GM12873 (cell line): ENCODE data around the gene CSMD2.

Experiments used
- CTCF ChIP-seq: IDR thresholded peaks from 2 replicates; pipeline ENCODE4 v1.5.1; 2012; ENCODE audit warnings: low read depth, mild to moderate bottlenecking, moderate library complexity, low read length, control low read depth; ENCODE audit not compliant: insufficient read depth; ENCODE audit errors: missing control alignments

Gene CSMD2

GRCh38 chr1:33599516-33600115 lies 565.4 kb downstream of the CSMD2 start:
- no peak for TF ChIP-seq CTCF

- no peak for TF ChIP-seq CTCF
These were observed 576.3 kb downstream of the CSMD2 start for GRCh38 chr1:33588726-33589125.

- TF ChIP-seq CTCF, result no peak
These were observed 578.2 kb downstream of the CSMD2 start for GRCh38 chr1:33586795-33587194.

DNA sequence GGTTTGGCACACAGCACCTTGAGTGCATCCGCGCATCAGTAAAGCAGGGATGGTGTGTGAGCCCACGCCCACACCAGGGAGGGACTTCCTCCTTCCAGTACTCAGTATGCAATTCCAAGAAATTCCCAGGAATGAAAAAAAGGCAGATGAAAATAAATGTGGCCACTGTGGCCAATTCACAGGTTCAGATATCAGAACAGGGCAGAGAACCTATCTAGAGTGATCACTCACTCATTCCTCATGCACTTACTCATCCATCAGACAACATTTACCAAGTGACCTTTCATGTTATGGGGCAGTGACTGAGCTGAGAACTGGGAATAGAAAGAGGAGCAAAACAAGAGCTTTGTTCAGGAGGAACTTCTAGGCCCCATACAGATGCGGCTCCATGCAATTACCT lies 578.9 kb downstream of the CSMD2 start:
- TF ChIP-seq CTCF, result no peak

- no peak for TF ChIP-seq CTCF
These were observed 581.5 kb downstream of the CSMD2 start for GRCh38 chr1:33583567-33583966.

DNA sequence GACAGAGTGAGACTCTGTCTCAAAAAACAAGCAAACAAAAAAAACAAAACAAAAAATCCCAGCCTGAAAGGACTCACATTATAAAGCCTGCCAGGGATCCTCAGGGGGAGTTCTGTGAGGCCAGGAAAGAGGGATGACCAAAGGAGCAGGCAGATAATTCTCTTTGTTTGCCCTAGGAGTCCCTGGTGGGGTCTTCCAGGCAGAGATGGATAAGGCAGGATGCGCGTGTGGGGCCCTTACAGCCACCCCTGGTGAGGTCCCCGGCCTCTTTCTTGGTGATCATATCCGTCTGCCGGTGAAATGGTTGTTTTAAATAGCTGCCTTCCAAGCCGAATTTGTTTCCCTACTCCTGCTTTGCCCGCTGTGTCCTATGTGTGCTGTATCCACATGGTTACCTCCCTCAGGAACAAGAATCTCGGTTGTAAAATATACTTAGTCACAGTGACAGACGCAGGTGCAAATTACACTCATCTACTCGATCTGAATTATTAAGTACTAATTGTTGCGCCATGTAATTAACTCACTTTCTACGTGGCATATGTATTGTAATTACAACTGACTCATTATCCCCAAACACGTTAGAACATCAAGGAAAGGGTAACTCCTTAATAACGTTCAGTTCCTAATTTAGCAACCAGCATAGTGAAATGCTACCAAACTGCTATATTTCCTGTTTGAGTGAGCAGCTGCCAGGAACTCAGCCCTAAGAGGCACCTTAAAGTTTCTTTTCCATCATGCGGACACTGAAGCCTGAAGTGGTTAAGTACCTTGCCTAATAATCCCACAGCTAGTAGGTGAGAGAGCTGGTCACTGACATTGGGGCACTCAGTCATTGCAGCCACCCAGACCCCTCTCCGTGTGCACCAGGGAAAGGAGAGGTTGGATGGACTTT lies 586.2 kb downstream of the CSMD2 start:
- no peak for TF ChIP-seq CTCF

DNA sequence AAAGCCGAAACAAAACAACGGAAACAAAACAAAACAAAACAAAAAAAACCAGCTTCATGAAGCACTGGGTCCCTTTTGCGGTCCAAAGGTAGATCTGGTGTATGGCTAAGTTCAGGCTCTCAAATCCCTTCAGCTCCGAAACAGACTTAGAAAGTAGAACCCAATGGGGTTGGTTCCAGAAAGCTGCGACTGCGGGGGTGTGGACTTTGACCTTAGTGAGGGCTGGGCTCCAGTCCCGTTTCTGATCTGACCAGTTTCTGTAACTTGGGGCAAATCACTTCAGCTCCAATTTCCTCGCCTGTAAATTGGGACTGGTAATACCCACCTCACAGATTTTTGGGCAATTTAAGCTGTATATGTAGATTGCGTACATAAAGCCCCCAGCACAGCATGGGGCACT lies 587.4 kb downstream of the CSMD2 start:
- TF ChIP-seq CTCF, result no peak
